COR-L47 (cell line): ENCODE measurements around the gene COL15A1.
"Not testable (repeated sequence)": the region's sequence is repeated elsewhere in the genome, so short reads cannot be mapped to it uniquely, and the experiment has no call there.

ENCODE experiments used
- DNase-seq: peaks from one replicate; lab custom pipeline; 2025; lab: John Stamatoyannopoulos, UW

Gene COL15A1

GRCh38 chr9:99079542-99079941 is 135.8 kb downstream of the COL15A1 start:
- DNase-seq = no peak

- DNase-seq = no peak
Observed at GRCh38 chr9:99083051-99083450, 139.3 kb downstream of the COL15A1 start.

- no peak for DNase-seq
Observed at GRCh38 chr9:99085949-99086948, 142.5 kb downstream of the COL15A1 start.

GRCh38 chr9:99087462-99087861 is 143.8 kb downstream of the COL15A1 start:
- DNase-seq = no peak

GRCh38 chr9:99090336-99091130 is 146.8 kb downstream of the COL15A1 start:
- no peak for DNase-seq

GRCh38 chr9:99092643-99093491 is 149.2 kb downstream of the COL15A1 start:
- DNase-seq = no peak

GRCh38 chr9:99093492-99093791 is 149.7 kb downstream of the COL15A1 start:
- DNase-seq = no peak

GRCh38 chr9:99095565-99095964 is 151.9 kb downstream of the COL15A1 start:
- DNase-seq = no peak

GRCh38 chr9:99096409-99096808 is 152.7 kb downstream of the COL15A1 start:
- DNase-seq = no peak

- DNase-seq = not testable (repeated sequence)
Observed at GRCh38 chr9:99099806-99100585, 156.3 kb downstream of the COL15A1 start.

GRCh38 chr9:99101271-99101670 is 157.6 kb downstream of the COL15A1 start:
- DNase-seq = no peak

GRCh38 chr9:99101812-99102211 is 158.1 kb downstream of the COL15A1 start:
- DNase-seq = no peak

GRCh38 chr9:99103054-99103895 is 159.6 kb downstream of the COL15A1 start:
- no peak for DNase-seq

- no peak for DNase-seq
Observed at GRCh38 chr9:99103901-99104458, 160.3 kb downstream of the COL15A1 start.

- peak; percentile 91 for DNase-seq
Observed at GRCh38 chr9:99104459-99105151, 160.9 kb downstream of the COL15A1 start, which contains the start of gene TGFBR1. TGFBR1 (plus strand) TSS chr9:99105113; CDS start chr9:99105206, 93 bp downstream.

- DNase-seq = peak; percentile 40
Observed at GRCh38 chr9:99105152-99106043, 161.7 kb downstream of the COL15A1 start.

- no peak for DNase-seq
Observed at GRCh38 chr9:99106044-99106375, 162.3 kb downstream of the COL15A1 start.

GRCh38 chr9:99107421-99107820 is 163.7 kb downstream of the COL15A1 start:
- no peak for DNase-seq
